ENCODE measurements around the gene SMCO2. TPM values are rescaled to one million over a fixed set of nuclear protein-coding genes. Genes with fewer than 3 reads are reported as not detected.

The SMCO2 gene
- total and polyA plus RNA-seq, 7 donors: 0.15 TPM; not detected in 6

DNA sequence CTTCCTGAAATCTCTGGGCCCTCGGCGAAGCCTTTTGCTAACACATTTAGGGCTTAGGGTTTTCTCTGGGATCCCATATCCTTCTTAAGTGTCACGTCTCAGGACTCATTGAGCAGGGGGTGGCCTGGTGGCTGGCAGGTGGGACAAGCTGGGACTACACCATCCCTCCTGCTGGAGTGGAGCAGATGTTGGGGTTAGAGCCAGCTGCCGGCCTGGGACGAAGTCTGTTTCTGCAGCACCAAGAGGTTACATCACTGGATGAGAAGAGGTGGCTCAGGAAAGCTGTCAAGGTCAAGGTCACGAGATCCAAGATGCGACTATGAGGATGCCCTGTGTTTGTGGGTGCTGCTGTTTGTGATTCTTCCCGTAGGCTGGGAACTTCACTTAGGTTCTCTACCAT is 16.3 kb downstream of the SMCO2 start:
- Histone ChIP-seq H3K9me3 (no peaks in the 10 kb centered on the region), H3K36me3 (no peaks in the 10 kb centered on the region), H3K27ac (peak overlapping the region in 2 of 4 donors; percentile 1 to 23), H3K4me1 (no peaks in the 10 kb centered on the region), H3K4me3 (no peak overlapping the region), H3K27me3 (no peaks in the 10 kb centered on the region)
- TF ChIP-seq POLR2A (IDR thresholded peaks at IDR 0.05) (no peak), EP300 (IDR thresholded peaks at IDR 0.05) (no peak), POLR2AphosphoS5 (IDR thresholded peaks at IDR 0.05) (no peak)
- TF ChIP-seq, protein P1, sequence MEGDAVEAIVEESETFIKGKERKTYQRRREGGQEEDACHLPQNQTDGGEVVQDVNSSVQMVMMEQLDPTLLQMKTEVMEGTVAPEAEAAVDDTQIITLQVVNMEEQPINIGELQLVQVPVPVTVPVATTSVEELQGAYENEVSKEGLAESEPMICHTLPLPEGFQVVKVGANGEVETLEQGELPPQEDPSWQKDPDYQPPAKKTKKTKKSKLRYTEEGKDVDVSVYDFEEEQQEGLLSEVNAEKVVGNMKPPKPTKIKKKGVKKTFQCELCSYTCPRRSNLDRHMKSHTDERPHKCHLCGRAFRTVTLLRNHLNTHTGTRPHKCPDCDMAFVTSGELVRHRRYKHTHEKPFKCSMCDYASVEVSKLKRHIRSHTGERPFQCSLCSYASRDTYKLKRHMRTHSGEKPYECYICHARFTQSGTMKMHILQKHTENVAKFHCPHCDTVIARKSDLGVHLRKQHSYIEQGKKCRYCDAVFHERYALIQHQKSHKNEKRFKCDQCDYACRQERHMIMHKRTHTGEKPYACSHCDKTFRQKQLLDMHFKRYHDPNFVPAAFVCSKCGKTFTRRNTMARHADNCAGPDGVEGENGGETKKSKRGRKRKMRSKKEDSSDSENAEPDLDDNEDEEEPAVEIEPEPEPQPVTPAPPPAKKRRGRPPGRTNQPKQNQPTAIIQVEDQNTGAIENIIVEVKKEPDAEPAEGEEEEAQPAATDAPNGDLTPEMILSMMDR (IDR thresholded peaks at IDR 0.05): no peak
- 83 to 85% methylated on average over 8 of the region's 8 CpGs for WGBS, 2 donors
- DNase-seq: peak; percentile 71
- intact Hi-C loops (cut with DNase I): no loop called here

DNA sequence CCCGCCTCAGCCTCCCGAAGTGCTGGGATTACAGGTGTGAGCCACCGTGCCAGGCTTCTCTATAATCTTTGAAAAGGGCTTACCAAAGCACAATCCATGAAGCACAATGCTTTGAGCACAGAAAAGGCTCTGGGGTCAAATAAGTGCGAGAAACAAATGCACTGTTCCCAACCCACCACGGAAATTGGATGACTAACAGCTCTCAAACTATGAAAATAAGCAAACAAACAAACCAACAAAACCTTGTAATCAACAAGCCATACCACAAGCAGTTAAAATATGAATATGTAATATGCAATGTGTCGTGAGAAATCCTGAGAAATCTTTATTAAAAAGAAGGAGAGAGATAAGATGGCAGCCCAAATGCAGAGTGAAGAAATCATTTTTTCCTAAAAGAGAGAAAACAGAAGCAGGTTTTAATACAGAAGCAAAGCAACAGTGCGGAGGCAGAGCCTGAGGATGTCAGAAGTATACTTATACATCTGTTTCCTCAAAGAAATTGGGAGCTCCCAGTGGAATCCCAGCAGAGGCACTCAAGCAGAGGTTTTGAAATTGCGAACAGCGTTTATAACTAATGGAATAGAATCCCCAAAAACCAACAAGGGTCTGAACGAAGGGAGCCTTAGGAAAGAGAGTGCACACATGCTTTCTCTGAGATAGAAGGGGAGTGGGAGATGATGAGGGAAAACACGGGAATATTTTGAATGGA is 17.1 kb downstream of the SMCO2 start:
- no peaks in the 10 kb centered on the region for H3K27me3 ChIP-seq
- no peaks in the 10 kb centered on the region for H3K36me3 ChIP-seq
- WGBS, 2 donors: 83 to 87% methylated on average over 11 of the region's 11 CpGs
- intact Hi-C loops (cut with DNase I): no loop called here
- no peak for DNase-seq
- H3K4me3 ChIP-seq: no peak overlapping the region
- H3K9me3 ChIP-seq: no peaks in the 10 kb centered on the region
- peak overlapping the region in 2 of 4 donors; percentile 1 to 23 for H3K27ac ChIP-seq
- no peak for TF ChIP-seq POLR2AphosphoS5 (IDR thresholded peaks at IDR 0.05)
- no peak for TF ChIP-seq EP300 (IDR thresholded peaks at IDR 0.05)
- TF ChIP-seq POLR2A (IDR thresholded peaks at IDR 0.05): no peak
- TF ChIP-seq, protein P1 (IDR thresholded peaks at IDR 0.05): no peak
- no peaks in the 10 kb centered on the region for H3K4me1 ChIP-seq

DNA sequence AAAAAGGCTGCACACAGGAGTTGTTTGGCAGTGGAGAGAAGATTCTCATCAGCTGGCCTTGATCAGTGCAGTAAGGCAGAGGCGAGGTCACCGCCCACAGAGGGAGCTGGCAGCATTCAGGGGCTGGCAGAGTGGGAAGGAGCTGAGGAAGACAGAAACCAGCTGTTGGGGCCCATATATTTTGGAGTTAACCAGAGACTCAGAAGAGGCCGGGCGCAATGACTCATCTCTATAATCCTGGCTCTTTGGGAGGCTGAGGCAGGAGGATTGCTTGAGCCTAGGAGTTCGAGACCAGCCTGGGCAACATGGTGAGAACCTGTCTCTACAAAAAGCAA is 17.7 kb downstream of the SMCO2 start:
- peak overlapping the region in 1 of 4 donors; percentile 23 for H3K27ac ChIP-seq
- peak; percentile 83 for DNase-seq

DNA sequence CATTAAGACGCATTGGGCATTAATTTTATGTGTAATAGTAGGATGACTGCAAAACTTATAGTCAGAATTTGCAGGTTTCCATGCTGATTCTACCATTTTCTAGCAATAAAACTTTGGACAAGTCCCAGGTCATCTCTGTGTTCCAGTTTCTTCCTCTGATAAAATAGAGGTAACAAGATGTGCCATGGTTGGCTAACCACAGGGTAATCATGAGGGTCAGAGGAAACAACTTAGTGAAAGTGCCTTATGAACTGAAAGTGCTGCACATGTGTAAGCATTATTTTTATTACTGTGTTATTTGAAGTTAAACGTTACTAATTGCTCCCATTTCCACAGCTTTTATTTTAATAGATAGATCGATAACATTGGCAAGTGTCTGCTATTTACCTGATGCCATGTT is 21.1 kb downstream of the SMCO2 start:
- no peak overlapping the region for H3K27ac ChIP-seq
- no peaks in the 10 kb centered on the region for H3K36me3 ChIP-seq
- no peaks in the 10 kb centered on the region for H3K27me3 ChIP-seq
- H3K4me3 ChIP-seq: no peak overlapping the region
- intact Hi-C loops (cut with DNase I): no loop called here
- no peak for DNase-seq
- H3K9me3 ChIP-seq: no peaks in the 10 kb centered on the region
- H3K4me1 ChIP-seq: no peaks in the 10 kb centered on the region
- WGBS, 2 donors: 81 to 90% methylated on average over 3 of the region's 3 CpGs
- TF ChIP-seq POLR2A (IDR thresholded peaks at IDR 0.05) (no peak), POLR2AphosphoS5 (IDR thresholded peaks at IDR 0.05) (no peak), EP300 (IDR thresholded peaks at IDR 0.05) (no peak)

More for the DNA sequence above, 17.7 kb downstream of the SMCO2 start:
- intact Hi-C loops (cut with DNase I): no loop called here
- no peaks in the 10 kb centered on the region for H3K4me1 ChIP-seq
- WGBS, 2 donors: 68 to 86% methylated on average over 5 of the region's 5 CpGs
- H3K4me3 ChIP-seq: no peak overlapping the region
- H3K27me3 ChIP-seq: no peaks in the 10 kb centered on the region
- no peaks in the 10 kb centered on the region for H3K36me3 ChIP-seq
- TF ChIP-seq POLR2A (IDR thresholded peaks at IDR 0.05) (no peak), EP300 (IDR thresholded peaks at IDR 0.05) (no peak), POLR2AphosphoS5 (IDR thresholded peaks at IDR 0.05) (peak in 2 of 4 donors; percentile 14 to 18)
- TF ChIP-seq, protein P1 (IDR thresholded peaks at IDR 0.05): no peak
- H3K9me3 ChIP-seq: no peaks in the 10 kb centered on the region

DNA sequence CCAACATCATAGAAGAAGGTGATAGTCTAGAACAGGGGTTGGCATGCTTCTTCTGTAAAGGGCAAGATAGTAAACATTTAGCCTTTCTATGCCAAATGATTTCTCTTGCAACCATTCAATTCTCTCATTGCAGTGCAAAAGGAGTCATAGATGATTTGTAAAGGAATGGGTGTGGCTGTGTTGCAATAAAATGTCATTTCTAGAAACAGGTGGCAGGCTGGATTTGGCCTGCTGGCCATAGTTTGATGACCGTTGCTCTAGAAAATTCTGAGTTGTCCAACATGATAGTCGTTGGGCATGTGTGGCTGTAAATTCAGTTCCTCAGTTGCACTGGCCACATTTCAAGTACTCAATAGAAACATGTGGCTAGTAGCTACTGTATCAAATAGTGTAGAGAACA is 21.7 kb downstream of the SMCO2 start:
- 16 to 69% methylated on average over 2 of the region's 2 CpGs for WGBS, 2 donors
- TF ChIP-seq POLR2A (IDR thresholded peaks at IDR 0.05): no peak
- TF ChIP-seq, protein P1 (IDR thresholded peaks at IDR 0.05): no peak
- no peak for TF ChIP-seq EP300 (IDR thresholded peaks at IDR 0.05)
- no peak for TF ChIP-seq POLR2AphosphoS5 (IDR thresholded peaks at IDR 0.05)

More for the DNA sequence above, 21.7 kb downstream of the SMCO2 start:
- Histone ChIP-seq H3K4me1 (no peaks in the 10 kb centered on the region), H3K36me3 (no peaks in the 10 kb centered on the region), H3K27ac (no peak overlapping the region), H3K9me3 (no peaks in the 10 kb centered on the region), H3K4me3 (no peak overlapping the region), H3K27me3 (no peaks in the 10 kb centered on the region)
- no peak for DNase-seq
- intact Hi-C loops (cut with DNase I): no loop called here
